Stimulated activated naive CD4-positive, alpha-beta T cell treated with Interleukin-2 at 50 U/mL for 16 hours (primary cell): Measurements from ENCODE around the gene PSMC2.
"Not testable (repeated sequence)": the region's sequence is repeated elsewhere in the genome, so short reads cannot be mapped to it uniquely, and the experiment has no call there.

Experiments
- DNase-seq: peaks from one replicate; lab custom pipeline; 2025; lab: John Stamatoyannopoulos, UW

The PSMC2 gene

GRCh38 chr7:103379270-103379975 lies 32.0 kb downstream of the PSMC2 start:
- no peak for DNase-seq

GRCh38 chr7:103380395-103381191 lies 33.1 kb downstream of the PSMC2 start:
- no peak for DNase-seq

DNA sequence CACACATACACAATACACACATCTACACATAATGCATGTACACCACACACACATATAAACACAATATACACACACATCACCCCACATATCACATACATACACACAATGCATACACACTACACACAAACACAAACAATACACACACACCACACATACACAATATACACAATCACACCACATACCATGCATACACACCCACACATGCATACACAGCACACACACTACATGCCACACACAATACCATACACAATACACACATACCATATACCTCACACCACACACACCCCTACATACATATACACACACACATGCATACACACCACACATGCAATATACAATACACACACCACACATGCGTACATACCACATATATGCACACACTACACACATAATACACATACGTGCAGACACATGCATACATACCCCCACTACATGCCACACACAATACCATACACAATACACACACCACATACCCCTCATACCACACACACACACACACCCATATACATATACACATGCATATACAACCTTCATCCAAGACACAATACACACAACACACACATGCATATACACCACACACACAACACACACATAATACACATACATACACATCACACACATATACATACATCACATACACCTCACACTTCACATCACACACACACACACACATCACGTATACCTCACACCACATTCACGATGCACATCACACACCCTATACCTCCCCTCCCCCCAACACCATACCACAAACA lies 34.0 kb downstream of the PSMC2 start:
- DNase-seq: no peak

DNA sequence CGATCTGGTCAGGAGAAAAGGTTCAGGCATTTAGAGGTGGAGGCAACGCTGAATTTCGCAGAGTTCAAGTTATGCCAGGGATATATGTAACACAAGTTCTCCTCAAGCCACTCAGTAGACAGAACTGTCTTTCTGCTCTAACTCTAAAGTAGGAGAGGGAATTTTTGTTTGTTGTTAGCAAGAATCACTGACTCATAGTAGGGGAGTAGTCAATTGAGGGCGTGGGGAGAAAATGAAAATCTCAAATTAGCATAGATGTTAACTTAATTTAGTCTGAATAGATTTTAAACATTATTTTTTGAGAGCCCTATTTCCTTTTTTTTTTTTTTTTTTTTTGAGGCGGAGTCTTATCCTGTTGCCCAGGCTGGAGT lies 34.6 kb downstream of the PSMC2 start:
- no peak for DNase-seq

DNA sequence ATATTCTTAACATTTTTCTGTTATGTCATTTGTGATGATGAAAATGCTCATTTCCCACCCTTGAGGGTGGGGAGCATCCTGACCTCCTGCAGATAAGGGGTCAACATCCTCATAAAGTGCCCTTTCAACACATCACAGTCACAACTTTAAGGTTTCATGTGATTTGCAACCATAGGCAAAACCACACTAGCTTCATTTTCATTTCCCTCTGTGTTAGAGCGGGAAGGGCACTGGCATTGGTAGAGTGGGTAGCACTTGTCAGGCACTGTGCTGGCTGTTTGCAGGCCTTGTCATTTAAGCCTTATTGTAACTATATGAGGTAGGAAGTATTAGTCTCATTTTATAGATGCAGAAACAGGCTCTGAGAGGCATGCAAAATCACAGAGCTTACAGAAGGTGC lies 39.8 kb downstream of the PSMC2 start:
- no peak for DNase-seq

- DNase-seq: no peak
Observed at GRCh38 chr7:103388469-103389140, 41.2 kb downstream of the PSMC2 start.

DNA sequence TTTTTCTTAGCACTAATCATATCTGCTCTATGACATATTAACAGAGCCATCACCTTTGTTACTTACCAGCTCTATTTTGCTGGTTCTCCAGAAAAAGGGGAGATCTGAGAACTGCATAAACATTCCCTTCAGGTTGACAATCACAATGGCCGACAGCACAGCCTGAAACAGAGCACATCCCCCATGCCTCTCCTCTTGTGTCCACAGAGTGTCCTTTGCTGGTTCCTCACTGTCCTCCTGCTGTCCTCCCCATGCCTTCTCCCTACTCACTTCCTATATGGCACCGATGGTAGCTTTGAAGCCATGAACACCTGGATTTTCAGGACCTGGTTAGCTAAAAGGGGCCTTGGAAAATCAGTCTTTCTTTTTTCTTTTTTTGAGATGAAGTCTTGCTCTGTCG lies 41.8 kb downstream of the PSMC2 start:
- DNase-seq: no peak

DNA sequence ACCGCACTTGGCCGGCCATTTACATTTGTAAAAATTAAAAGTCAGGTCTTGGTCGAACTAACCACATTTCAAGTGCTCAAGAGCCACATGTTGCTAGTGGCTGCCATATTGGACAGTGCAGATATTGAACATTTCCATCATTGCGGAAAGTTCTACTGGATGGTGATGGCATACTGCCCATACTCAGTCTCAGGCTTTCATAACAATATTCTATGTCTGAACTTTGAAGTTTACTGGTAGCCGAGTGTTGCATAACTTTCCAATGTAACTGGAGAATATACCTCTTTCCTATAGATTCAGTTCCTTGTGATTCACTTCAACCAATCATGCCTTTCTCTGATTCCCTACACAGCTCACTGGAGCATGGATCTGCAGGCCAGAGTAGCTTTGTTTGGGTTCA lies 43.7 kb downstream of the PSMC2 start:
- DNase-seq: no peak

DNA sequence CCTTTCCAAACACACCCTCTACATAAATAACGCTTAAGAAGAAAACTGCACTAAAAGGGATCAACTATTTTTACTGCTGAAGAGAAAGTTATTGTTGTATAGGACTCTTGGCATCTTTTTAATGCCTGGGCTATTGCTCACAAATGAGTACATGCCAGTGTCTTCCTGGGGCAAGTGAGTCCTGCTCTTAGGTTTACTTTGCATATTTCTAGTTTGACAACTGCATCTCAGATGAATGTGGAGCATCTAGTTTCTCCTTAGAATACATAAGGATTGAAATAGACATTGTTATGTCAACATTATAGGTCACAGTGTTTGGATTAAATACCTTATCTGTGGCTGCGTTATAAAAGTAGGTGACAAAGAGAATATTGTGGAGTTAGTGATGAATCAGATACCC lies 44.5 kb downstream of the PSMC2 start:
- DNase-seq: no peak

DNA sequence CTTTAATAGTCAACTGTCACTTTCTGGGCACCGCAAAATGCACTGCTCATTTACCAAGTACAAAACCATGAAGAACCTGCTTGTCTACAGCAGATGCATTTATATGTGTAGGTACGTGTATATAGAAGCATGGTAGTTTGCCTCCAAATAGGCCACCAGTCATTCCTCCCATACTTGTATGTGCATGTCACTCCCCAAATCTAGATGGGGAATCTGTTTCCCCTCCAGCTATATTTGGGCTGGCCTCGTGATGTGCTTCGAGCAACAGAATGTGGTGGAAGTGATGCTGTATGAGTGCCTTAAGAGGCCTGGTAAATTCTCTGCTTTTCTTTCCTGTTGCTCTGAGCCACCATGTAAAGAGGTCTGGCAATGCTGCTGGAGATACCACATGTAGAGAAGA lies 47.1 kb downstream of the PSMC2 start:
- DNase-seq: no peak

- DNase-seq: no peak
Observed at GRCh38 chr7:103395071-103395470, 47.6 kb downstream of the PSMC2 start.

DNA sequence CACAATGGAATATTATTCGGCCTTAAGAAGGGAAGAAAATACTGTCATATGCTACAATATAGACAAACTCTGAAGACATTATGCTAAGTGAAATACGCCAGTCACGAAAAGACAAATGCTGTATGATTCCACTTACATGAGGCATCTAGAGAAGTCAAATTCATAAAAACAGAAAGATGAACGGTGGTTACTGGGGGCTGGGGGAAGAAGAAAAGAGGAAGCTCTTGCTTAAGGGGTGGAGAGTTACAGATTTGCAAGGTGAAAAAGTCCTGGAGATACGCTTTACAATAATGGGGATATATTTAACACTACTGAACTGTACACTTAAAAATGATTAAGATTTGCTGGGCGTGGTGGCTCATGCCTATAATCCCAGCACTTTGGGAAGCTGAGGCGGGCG lies 49.0 kb downstream of the PSMC2 start:
- DNase-seq: no peak

GRCh38 chr7:103398483-103399127 lies 51.2 kb downstream of the PSMC2 start:
- no peak for DNase-seq

DNA sequence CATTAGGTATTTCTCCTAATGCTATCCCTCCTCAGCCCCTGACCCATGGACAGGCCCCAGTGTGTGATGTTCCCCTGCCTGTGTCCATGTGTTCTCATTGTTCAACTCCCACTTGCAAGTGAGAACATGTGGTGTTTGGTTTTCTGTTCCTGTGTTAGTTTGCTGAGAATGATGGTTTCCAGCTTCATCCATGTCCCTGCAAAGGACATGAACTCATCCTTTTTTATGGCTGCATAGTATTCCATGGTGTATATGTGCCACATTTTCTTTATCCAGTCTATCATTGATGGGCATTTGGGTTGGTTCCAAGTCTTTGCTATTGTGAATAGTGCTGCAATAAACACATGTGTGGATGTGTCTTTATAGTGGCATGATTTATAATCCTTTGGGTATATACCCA lies 52.2 kb downstream of the PSMC2 start:
- DNase-seq: not testable (repeated sequence)

DNA sequence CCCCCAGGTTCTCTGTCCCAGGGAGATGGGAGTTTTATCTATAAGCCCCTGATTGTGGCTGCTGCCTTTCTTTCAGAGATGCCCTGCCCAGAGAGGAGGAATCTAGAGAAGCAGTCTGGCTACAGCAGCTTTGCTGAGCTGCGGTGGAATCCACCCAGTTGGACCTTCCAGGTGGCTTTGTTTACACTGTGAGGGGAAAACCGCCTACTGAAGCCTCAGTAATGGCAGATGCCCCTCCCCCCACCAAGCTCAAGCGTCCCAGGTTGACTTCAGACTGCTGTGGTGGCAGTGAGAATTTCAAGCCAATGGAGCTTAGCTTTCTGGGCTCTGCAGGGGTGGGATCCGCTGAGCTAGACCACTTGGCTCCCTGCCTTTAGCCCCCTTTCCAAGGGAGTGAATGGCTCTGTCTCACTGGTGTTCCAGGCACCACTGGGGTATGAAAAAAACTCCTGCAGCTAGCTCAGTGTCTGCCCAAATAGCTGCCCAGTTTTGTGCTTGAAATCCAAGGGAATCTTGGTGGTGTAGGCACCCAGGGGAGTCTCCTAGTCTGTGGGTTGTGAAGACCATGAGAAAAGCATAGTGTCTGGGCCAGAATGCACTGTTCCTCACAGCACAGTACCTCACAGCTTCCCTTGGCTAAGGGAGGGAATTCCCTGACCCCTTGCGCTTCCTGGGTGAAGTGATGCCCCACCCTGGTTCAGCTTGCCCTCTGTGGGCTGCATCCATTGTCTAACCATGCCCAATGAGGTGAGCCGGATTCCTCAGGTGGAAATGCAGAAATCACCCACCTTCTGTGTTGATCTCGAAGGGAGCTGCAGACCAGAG lies 58.6 kb downstream of the PSMC2 start:
- DNase-seq: not testable (repeated sequence)

DNA sequence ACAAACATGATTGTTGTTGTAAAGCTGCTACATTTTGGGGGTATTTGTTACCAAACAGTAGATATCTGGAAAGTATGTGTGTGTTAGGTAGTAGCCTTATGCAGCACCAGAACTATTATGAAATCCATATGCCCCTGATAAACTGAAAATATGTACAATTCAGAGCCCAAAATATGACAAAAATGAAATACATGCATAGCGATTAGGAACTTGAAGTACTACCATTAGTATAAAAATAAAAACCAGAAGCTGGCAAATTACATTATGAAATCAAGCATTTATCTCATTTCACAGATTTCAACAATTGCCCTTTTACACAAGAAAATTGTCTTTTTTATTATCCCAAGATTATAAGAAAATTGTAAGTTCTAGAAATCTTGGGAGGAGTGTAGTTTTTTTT lies 64.7 kb downstream of the PSMC2 start:
- DNase-seq: no peak

DNA sequence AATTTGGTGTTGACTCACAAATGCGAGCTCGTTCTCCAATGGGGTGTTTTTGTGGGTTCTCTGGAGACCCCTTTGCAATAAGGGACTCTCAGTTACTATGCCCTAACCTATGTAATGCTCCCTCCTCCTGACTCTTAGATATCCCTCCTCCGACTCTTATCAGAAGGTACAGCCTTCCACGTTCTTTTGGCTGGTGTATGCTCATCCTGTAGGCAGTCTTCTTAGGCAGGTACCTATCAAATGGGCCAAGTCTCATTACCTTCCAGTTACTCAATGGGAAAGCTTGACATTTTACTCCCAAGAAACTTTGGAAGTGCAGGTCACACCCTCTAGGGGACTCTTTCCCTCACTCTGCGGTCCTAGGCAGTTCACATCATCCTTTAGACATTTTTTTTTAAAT lies 66.0 kb downstream of the PSMC2 start:
- DNase-seq: no peak

DNA sequence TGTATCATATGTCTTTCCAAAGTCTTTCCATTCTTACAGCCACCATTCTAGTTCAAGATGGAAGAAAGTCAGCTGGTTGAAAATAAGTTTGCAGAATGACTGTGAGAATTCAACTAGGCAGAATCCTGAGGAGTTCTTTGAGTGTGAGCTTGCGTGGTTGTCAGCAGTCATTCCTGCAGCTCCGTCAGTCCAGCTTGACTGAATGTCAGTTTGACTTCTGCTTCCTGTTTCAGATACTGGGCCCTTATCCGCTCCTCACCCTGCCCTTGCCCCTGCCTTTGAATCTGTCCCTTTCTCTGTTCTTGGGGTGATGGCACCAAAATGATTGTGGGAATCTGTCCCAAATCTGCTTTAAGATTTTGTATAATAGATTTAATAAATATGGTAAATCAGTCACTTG lies 70.8 kb downstream of the PSMC2 start:
- DNase-seq: no peak
